Endodermal cell (in vitro differentiated cells): ENCODE data around the gene STRADB. TPM values are rescaled to one million over a fixed set of nuclear protein-coding genes. Genes with fewer than 3 reads are reported as not detected.
"Not testable (repeated sequence)": the region's sequence is repeated elsewhere in the genome, so short reads cannot be mapped to it uniquely, and the experiment has no call there.

Experiments
- DNase-seq: peaks from one replicate; pipeline ENCODE4 v3.0.0-alpha.2; 2017
- H3K27ac ChIP-seq: 2 replicates; pipeline ENCODE4 v1.5.1; 2013; ENCODE audit warnings: mild to moderate bottlenecking, low read depth, low read length, moderate library complexity
- H3K27me3 ChIP-seq: 2 replicates; pipeline ENCODE4 v1.6.1; 2013; ENCODE audit warnings: mild to moderate bottlenecking, low read length, moderate library complexity; ENCODE audit not compliant: insufficient read depth, control insufficient read depth, poor library complexity, severe bottlenecking
- H3K36me3 ChIP-seq: 2 replicates; pipeline ENCODE4 v1.7.0; 2013; ENCODE audit warnings: mild to moderate bottlenecking, low read length, moderate library complexity; ENCODE audit not compliant: control insufficient read depth, insufficient read depth
- H3K4me1 ChIP-seq: one replicate; pipeline ENCODE4 v1.7.0; 2013; ENCODE audit warnings: low read length; ENCODE audit not compliant: control insufficient read depth, insufficient read depth
- H3K4me3 ChIP-seq: 2 replicates; pipeline ENCODE4 v1.5.1; 2013; ENCODE audit warnings: mild to moderate bottlenecking, low read length, moderate library complexity
- H3K9ac ChIP-seq: 2 replicates; pipeline ENCODE4 v1.6.1; 2013; ENCODE audit warnings: mild to moderate bottlenecking, low read length, moderate library complexity; ENCODE audit not compliant: poor library complexity, severe bottlenecking; ENCODE audit errors: extremely low read depth
- H3K9me3 ChIP-seq: 2 replicates; pipeline ENCODE4 v1.6.1; 2013; ENCODE audit warnings: mild to moderate bottlenecking, low read length, moderate library complexity; ENCODE audit not compliant: control insufficient read depth
- H3K27ac Mint-ChIP-seq: 2 replicates; pipeline ENCODE4 v1.8.0; 2020; ENCODE audit warnings: mixed read lengths
- H3K27me3 Mint-ChIP-seq: 2 replicates; pipeline ENCODE4 v1.8.0; 2021; ENCODE audit warnings: mild to moderate bottlenecking, mixed read lengths; ENCODE audit not compliant: insufficient read depth
- H3K36me3 Mint-ChIP-seq: 2 replicates; pipeline ENCODE4 v1.8.0; 2020; ENCODE audit warnings: low read depth, mixed read lengths
- H3K4me1 Mint-ChIP-seq: 2 replicates; pipeline ENCODE4 v1.8.0; 2020; ENCODE audit warnings: mixed read lengths
- H3K4me3 Mint-ChIP-seq: 2 replicates; pipeline ENCODE4 v1.8.0; 2020; ENCODE audit warnings: mild to moderate bottlenecking, moderate library complexity, mixed read lengths
- H3K9me3 Mint-ChIP-seq: 2 replicates; pipeline ENCODE4 v1.8.0; 2020; ENCODE audit warnings: mild to moderate bottlenecking, mixed read lengths
- WGBS, 2 experiments: methylation state at CpG; one replicate each; pipeline versions ENCODE4 v1.1.5 to v1.1.7; 2013; ENCODE audit warnings: missing lambda C conversion rate in 2 of 2, mixed read lengths in 1 of 2; ENCODE audit not compliant: insufficient coverage in 1 of 2, insufficient read length in 1 of 2; 5-methylcytosine and 5-hydroxymethylcytosine counted together
- total RNA-seq, 2 donors: library from RNA; stranded (reverse); fragmentation: NEBNext Ultra II Directional in 1 of 2; extraction: Animal tissue kit (Norgen Biotek cat#: 25700) in 1 of 2; gene quantifications; 2 replicates in 1 of 2; 3 replicates in 1 of 2; pipeline ENCODE4 v1.2.1, GENCODE V29; 2021
- TF ChIP-seq, protein P1 (sequence below): fragments of 200-600 bp; sonication (generic); conservative IDR thresholded peaks from 2 replicates; pipeline ENCODE4 v1.5.0; 2021; ENCODE audit warnings: antibody characterized with exemption, mild to moderate bottlenecking

STRADB gene
- total RNA-seq, 2 donors from 2014 or later: 39.7 to 50.1 TPM

DNA sequence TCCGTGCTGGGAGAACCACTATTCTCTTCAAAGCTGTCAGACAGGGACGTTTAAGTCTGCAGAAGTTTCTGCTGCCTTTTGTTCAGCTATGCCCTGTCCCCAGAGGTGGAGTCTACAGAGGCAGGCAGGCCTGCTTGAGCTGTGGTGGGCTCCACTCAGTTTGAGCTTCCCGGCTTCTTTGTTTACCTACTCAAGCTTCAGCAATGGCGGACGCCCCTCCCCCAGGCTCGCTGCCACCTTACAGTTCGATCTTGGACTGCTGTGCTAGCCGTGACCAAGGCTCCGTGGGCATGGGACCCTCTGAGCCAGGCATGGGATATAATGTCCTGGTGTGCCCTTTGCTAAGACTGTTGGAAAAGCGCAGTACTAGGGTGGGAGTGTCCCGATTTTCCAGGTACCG lies 21.2 kb upstream of the STRADB start:
- Mint-ChIP-seq H3K36me3 (peaks cover 26% of the 10 kb centered on the region), H3K4me1 (peaks cover 13% of the 10 kb centered on the region), H3K9me3 (peaks cover 38% of the 10 kb centered on the region)
- H3K36me3 ChIP-seq, H3K27me3 Mint-ChIP-seq, DNase-seq, H3K27me3 ChIP-seq, H3K9ac ChIP-seq, H3K4me3 Mint-ChIP-seq, H3K4me1 ChIP-seq, H3K27ac ChIP-seq, H3K4me3 ChIP-seq, H3K27ac Mint-ChIP-seq: not testable (repeated sequence)
- H3K9me3 ChIP-seq: peaks cover 22% of the 10 kb centered on the region
- 97% methylated on average over 5 to 12 of the region's 12 CpGs for WGBS, 2 experiments

DNA sequence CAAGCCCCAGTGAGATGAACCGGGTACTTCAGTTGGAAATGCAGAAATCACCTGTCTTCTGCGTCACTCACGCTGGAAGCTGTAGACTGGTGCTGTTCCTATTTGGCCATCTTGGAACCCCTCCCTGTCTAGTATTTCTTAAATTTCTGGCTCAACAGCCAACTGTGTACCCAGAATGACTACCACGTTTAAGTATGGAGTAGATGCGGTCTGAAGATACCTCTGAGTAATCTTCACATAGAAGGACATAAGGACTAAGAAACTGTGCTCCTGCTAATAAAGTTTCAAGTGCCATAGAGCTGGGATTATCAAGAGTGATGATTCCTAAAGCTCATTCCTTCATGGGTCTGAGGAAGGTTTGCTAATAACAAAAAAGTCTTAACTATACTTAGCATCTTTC lies 20.7 kb upstream of the STRADB start:
- Histone ChIP-seq H3K9me3 (peaks cover 22% of the 10 kb centered on the region), H3K4me1 (no peaks in the 10 kb centered on the region), H3K36me3 (peaks cover 3% of the 10 kb centered on the region), H3K9ac (no peak overlapping the region), H3K27me3 (no peaks in the 10 kb centered on the region), H3K4me3 (no peak overlapping the region), H3K27ac (no peak overlapping the region)
- no peak overlapping the region for H3K27ac Mint-ChIP-seq
- peaks cover 38% of the 10 kb centered on the region for H3K9me3 Mint-ChIP-seq
- TF ChIP-seq, protein P1, sequence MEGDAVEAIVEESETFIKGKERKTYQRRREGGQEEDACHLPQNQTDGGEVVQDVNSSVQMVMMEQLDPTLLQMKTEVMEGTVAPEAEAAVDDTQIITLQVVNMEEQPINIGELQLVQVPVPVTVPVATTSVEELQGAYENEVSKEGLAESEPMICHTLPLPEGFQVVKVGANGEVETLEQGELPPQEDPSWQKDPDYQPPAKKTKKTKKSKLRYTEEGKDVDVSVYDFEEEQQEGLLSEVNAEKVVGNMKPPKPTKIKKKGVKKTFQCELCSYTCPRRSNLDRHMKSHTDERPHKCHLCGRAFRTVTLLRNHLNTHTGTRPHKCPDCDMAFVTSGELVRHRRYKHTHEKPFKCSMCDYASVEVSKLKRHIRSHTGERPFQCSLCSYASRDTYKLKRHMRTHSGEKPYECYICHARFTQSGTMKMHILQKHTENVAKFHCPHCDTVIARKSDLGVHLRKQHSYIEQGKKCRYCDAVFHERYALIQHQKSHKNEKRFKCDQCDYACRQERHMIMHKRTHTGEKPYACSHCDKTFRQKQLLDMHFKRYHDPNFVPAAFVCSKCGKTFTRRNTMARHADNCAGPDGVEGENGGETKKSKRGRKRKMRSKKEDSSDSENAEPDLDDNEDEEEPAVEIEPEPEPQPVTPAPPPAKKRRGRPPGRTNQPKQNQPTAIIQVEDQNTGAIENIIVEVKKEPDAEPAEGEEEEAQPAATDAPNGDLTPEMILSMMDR: no peak
- peaks cover 26% of the 10 kb centered on the region for H3K36me3 Mint-ChIP-seq
- no peak for DNase-seq
- H3K27me3 Mint-ChIP-seq: no peaks in the 10 kb centered on the region
- WGBS, 2 experiments: 79 to 98% methylated on average over 4 to 5 of the region's 5 CpGs
- H3K4me1 Mint-ChIP-seq: peaks cover 13% of the 10 kb centered on the region
- no peak overlapping the region for H3K4me3 Mint-ChIP-seq

DNA sequence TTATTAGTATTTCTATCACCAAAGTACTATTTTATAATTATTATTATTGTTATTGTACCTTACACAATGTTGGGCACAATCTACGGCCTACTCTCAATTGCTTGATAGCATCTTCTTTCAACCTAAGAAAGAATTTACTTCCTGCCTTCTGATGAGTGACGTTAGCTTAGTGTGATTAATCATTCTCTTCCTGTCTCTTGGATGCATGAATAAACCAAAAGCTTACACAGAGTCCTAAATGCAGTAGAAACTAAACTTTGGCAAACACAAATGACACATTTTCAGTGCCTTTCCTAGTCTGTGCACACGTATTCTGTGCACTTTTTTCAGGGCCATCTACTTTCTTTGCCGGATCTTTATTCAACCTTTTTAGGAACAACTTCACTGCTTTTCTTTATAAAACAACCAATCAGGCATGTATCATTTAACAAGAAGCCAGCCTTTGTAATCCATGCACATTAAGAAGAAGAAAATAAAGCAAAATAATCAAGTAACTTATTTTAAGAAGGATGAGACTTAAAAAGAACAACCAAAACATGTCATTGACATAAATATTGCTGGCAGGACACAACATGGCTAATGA lies 19.4 kb upstream of the STRADB start:
- Histone ChIP-seq H3K27ac (no peak overlapping the region), H3K9ac (no peak overlapping the region), H3K9me3 (peaks cover 22% of the 10 kb centered on the region), H3K4me3 (no peak overlapping the region), H3K27me3 (no peaks in the 10 kb centered on the region), H3K36me3 (peaks cover 3% of the 10 kb centered on the region), H3K4me1 (no peaks in the 10 kb centered on the region)
- 94% methylated on average over 3 to 4 of the region's 4 CpGs for WGBS, 2 experiments
- Mint-ChIP-seq H3K27me3 (no peaks in the 10 kb centered on the region), H3K4me3 (no peak overlapping the region), H3K27ac (no peak overlapping the region), H3K36me3 (peaks cover 26% of the 10 kb centered on the region), H3K4me1 (peaks cover 13% of the 10 kb centered on the region), H3K9me3 (peaks cover 38% of the 10 kb centered on the region)
- no peak for DNase-seq
- TF ChIP-seq, protein P1: no peak
